Spleen (tissue), 11 donors: ENCODE data around the gene MIDN. TPM values are rescaled to one million over a fixed set of nuclear protein-coding genes. Genes with fewer than 3 reads are reported as not detected.

ENCODE experiments used
- DNase-seq: peaks from one replicate; pipeline ENCODE4 v3.0.0-alpha.2; 2020
- H3K27ac ChIP-seq, 8 donors: fragments of 200-600 bp; sonication (generic) in 7 of 8; 1 replicate in 4 of 8; 2 replicates in 4 of 8; pipeline versions ENCODE4 v1.5.0 to v1.8.0; 2016 to 2021; ENCODE audit warnings: inconsistent platforms in 4 of 8, mild to moderate bottlenecking in 4 of 8, moderate library complexity in 1 of 8
- H3K27me3 ChIP-seq, 7 donors: fragments of 200-600 bp; sonication (generic) in 6 of 7; replicated peaks in 1 of 7; 1 replicate in 4 of 7; 2 replicates in 3 of 7; pipeline versions ENCODE4 v1.5.0 to v1.8.0; 2016 to 2021; ENCODE audit warnings: inconsistent platforms in 3 of 7, mild to moderate bottlenecking in 1 of 7
- H3K36me3 ChIP-seq, 6 donors: fragments of 200-600 bp; sonication (generic) in 5 of 6; 1 replicate in 4 of 6; 2 replicates in 2 of 6; pipeline versions ENCODE4 v1.5.0 to v1.8.0; 2016 to 2021; ENCODE audit warnings: inconsistent platforms in 2 of 6
- H3K4me1 ChIP-seq, 6 donors: fragments of 200-600 bp; sonication (generic) in 5 of 6; 1 replicate in 3 of 6; 2 replicates in 3 of 6; pipeline versions ENCODE4 v1.5.0 to v1.8.0; 2016 to 2021; ENCODE audit warnings: inconsistent platforms in 3 of 6
- H3K4me3 ChIP-seq, 8 donors: fragments of 200-600 bp; sonication (generic) in 7 of 8; 1 replicate in 4 of 8; 2 replicates in 4 of 8; pipeline versions ENCODE4 v1.5.0 to v1.8.0; 2016 to 2021; ENCODE audit warnings: inconsistent platforms in 4 of 8, mild to moderate bottlenecking in 4 of 8, moderate library complexity in 2 of 8
- H3K9me3 ChIP-seq, 8 donors: fragments of 200-600 bp; sonication (generic) in 7 of 8; 1 replicate in 4 of 8; 2 replicates in 4 of 8; pipeline versions ENCODE4 v1.5.0 to v1.8.0; 2016 to 2021; ENCODE audit warnings: inconsistent platforms in 4 of 8
- CTCF ChIP-seq, 11 experiments: fragments of 200-600 bp in 7 of 11; fragments of 450-650 bp in 4 of 11; sonication (generic) in 4 of 11; IDR thresholded peaks in 8 of 11; conservative IDR thresholded peaks in 3 of 11; 1 replicate in 7 of 11; 2 replicates in 4 of 11; pipeline versions ENCODE4 v1.4.0 to v1.8.0; 2016 to 2021; ENCODE audit warnings: antibody characterized with exemption in 11 of 11, inconsistent platforms in 4 of 11, mild to moderate bottlenecking in 1 of 11
- POLR2A ChIP-seq, 3 donors: fragments of 450-650 bp; IDR thresholded peaks; one replicate each; pipeline ENCODE4 v1.5.1; 2017; ENCODE audit warnings: antibody characterized with exemption in 3 of 3, mild to moderate bottlenecking in 1 of 3
- POLR2AphosphoS5 ChIP-seq, 3 donors: sonication (generic); formaldehyde crosslinking; IDR thresholded peaks; one replicate each; pipeline ENCODE4 v1.5.1; 2017; ENCODE audit warnings: antibody characterized with exemption in 3 of 3
- WGBS, 5 donors: extraction: QIAGEN DNeasy Blood & Tissue Kit in 3 of 5; methylation state at CpG; one replicate each; pipeline versions ENCODE4 v1.1.5 to v1.1.7; 2013 to 2018; 5-methylcytosine and 5-hydroxymethylcytosine counted together
- intact Hi-C: fragments of 100-400 bp; cut with DNase I; formaldehyde crosslinking; loops from one replicate; pipeline ENCODE4 v1.15.0; 2023; ENCODE audit warnings: low total_unique reads
- polyA plus RNA-seq, 3 donors: library from polyadenylated mRNA; stranded (reverse); fragments of 200-250 nt; gene quantifications; one replicate each; pipeline ENCODE4 v1.2.1, GENCODE V29; 2013
- total RNA-seq, 7 donors: library from RNA; depleted of rRNA in 3 of 7; stranded (reverse); fragments of >200 nt in 3 of 7; fragmentation: NEBNext Ultra II Directional in 4 of 7; extraction: Animal tissue kit (Norgen Biotek cat#: 25700) in 4 of 7; gene quantifications; one replicate each; pipeline versions ENCODE4 v1.1.0 to v1.2.1, GENCODE V29; 2016 to 2021
- donor health status: healthy with polysubstance abuse.
- donor health status: DM: no; HTN: no; CAD: no; lungs with moderate emphysema.
- donor health status: DM: no; HTN: no; CAD: no.
- donor health status: Bipolar disorder and iron deficiency.
- donor health status: healthy.
- donor health status: DM: no; HTN: no; CAD: no.
- donor health status: DM: yes; HTN: yes; CAD: no.

Gene MIDN
- total and polyA plus RNA-seq, 10 donors: 16.5 to 223 (median 86.7) TPM

GRCh38 chr19:1266916-1267476 lies 18.6 kb downstream of the MIDN start:
- DNase-seq: peak; percentile 97
- no peaks in the 10 kb centered on the region for H3K9me3 ChIP-seq

GRCh38 chr19:1267477-1268225 lies 19.3 kb downstream of the MIDN start:
- Histone ChIP-seq H3K4me1 (peaks cover 73 to 96% (median 94%) of the 10 kb centered on the region in 6 donors), H3K27ac (peak overlapping the region in 3 of 8 donors; percentile 98 to 100 (median 100)), H3K27me3 (no peaks in the 10 kb centered on the region), H3K4me3 (peak overlapping the region in 4 of 8 donors; percentile 57 to 90 (median 65)), H3K36me3 (peaks cover 0 to 26% (median 22%) of the 10 kb centered on the region in 6 donors), H3K9me3 (no peaks in the 10 kb centered on the region)
- intact Hi-C loops: loop anchor here (2.0 kb wide), 1 partner anchor 23 kb away; no protein-coding TSS in a partner anchor
- peak; percentile 87 for DNase-seq
- TF ChIP-seq POLR2AphosphoS5 (IDR thresholded peaks at IDR 0.05): no peak
- no peak for TF ChIP-seq POLR2A (IDR thresholded peaks at IDR 0.05)
- WGBS, 5 donors: 25 to 33% (median 28%) methylated on average over 21 to 35 of the region's 35 CpGs

More at GRCh38 chr19:1266916-1267476, 18.6 kb downstream of the MIDN start:
- intact Hi-C loops: loop anchor here (2.0 kb wide), 1 partner anchor 22 kb away; no protein-coding TSS in a partner anchor
- Histone ChIP-seq H3K27me3 (no peaks in the 10 kb centered on the region), H3K27ac (peak overlapping the region; percentile 74 to 100 (median 92)), H3K4me3 (peak overlapping the region; percentile 47 to 90 (median 58)), H3K36me3 (peaks cover 0 to 20% (median 15%) of the 10 kb centered on the region in 6 donors), H3K4me1 (peaks cover 73 to 96% (median 94%) of the 10 kb centered on the region in 6 donors)
- WGBS, 5 donors: 1 to 3% (median 1%) methylated on average over 13 to 59 of the region's 59 CpGs
- TF ChIP-seq CTCF (IDR thresholded peaks at IDR 0.05 in 8 of 11, conservative IDR thresholded peaks at IDR 0.05 in 3 of 11): peak; percentile 93 to 99 (median 97)
- TF ChIP-seq POLR2A (IDR thresholded peaks at IDR 0.05): no peak
- TF ChIP-seq POLR2AphosphoS5 (IDR thresholded peaks at IDR 0.05): peak; percentile 61 to 74 (median 66)

DNA sequence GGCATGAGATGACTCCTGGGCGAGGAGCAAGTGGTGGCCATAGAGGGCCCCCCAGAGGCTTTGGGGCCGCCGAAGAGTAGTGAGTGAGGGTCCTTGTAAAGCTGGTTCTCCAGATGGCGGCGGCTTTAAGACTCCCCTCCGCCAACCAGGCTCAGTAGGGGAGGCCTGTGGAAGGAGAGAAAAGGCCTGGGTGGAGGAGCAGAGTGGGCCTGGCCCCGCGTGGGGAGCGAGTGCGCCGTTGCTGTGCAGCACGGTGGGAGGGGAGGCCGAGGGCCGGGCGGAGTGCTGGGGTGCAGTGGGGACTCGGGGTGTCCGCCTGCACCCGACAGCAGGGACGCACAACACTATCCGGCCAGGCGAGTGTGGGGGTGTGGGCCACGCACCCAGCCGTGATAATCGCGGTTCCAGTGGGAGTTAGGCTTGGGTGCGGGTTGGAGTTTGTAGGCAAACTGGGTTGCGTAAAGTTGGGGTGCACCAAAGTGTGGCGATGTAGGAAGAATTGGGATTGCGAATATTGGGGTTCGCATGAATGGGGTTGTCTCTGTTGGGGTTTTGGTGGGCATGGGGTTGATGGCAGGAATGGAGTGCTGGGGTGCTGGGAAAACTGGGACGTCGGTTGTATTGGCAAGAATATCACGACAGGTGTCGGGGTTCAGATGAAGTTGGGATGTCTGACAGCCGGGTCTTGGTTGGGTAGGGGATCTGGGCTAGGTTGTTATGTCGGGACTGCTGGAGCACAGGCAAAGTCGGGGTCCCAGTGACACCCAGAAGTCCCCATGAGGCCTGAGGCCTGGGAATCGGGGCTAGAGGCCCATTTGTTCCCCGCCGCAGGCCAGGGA lies 20.1 kb downstream of the MIDN start:
- intact Hi-C loops: no loop called here
- H3K27ac ChIP-seq: peak overlapping the region; percentile 92 to 100 (median 100)

More for the DNA sequence above, 20.1 kb downstream of the MIDN start:
- peaks cover 4 to 34% (median 29%) of the 10 kb centered on the region in 6 donors for H3K36me3 ChIP-seq
- DNase-seq: peak; percentile 91
- H3K9me3 ChIP-seq: no peaks in the 10 kb centered on the region
- 56 to 64% (median 58%) methylated on average over 40 of the region's 40 CpGs for WGBS, 5 donors
- H3K4me1 ChIP-seq: peaks cover 77 to 96% (median 94%) of the 10 kb centered on the region in 6 donors
- TF ChIP-seq POLR2AphosphoS5 (IDR thresholded peaks at IDR 0.05) (peak in 1 of 3 donors; percentile 4), POLR2A (IDR thresholded peaks at IDR 0.05) (no peak), CTCF (IDR thresholded peaks at IDR 0.05 in 8 of 11, conservative IDR thresholded peaks at IDR 0.05 in 3 of 11) (peak in 2 of 11 experiments; percentile 2 to 8)
- no peaks in the 10 kb centered on the region for H3K27me3 ChIP-seq
- peak overlapping the region in 6 of 8 donors; percentile 60 to 91 (median 82) for H3K4me3 ChIP-seq
